ENCODE results near the gene PLXDC1.
"Not testable (repeated sequence)": the region's sequence is repeated elsewhere in the genome, so short reads cannot be mapped to it uniquely, and the experiment has no call there.

GRCh38 chr17:39026346-39026745, 125.1 kb downstream of the PLXDC1 start:
- not testable (repeated sequence) for TF ChIP-seq CTCF, POLR2AphosphoS5, POLR2A (IDR thresholded peaks at IDR 0.05)
